Stimulated activated CD4-positive, alpha-beta T cell treated with anti-CD3 and anti-CD28 coated beads, Interleukin-15, amount 100 ng/mL, for 1 hour (primary cell): ENCODE data around the gene ABHD6.
"Not testable (repeated sequence)": the region's sequence is repeated elsewhere in the genome, so short reads cannot be mapped to it uniquely, and the experiment has no call there.

ENCODE experiments used
- DNase-seq, 2 donors: peaks; one replicate each; pipeline ENCODE4 v3.0.0-alpha.2; 2020; ENCODE audit warnings: low read depth in 1 of 2, low spot score in 1 of 2

Gene ABHD6

DNA sequence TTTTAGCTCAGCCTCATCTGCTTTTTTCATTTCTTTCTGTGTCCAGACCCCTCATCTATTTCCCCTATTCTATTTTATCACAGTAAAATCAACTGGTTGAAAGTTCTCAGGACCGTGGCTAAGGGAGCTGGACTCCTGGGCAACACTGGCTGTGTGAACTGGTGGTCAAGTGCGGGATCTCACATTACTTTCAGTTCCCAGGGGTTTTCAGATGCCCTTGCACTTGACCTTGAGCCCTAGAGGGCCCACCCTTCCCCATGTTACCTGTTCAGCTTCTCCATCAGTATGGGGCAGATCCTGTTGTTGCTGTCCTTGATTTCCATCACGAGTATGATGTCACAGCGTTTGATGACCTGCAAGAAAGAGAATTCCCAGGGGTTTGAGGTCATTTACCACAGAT is 29.6 kb upstream of the ABHD6 start:
- DNase-seq: no peak

DNA sequence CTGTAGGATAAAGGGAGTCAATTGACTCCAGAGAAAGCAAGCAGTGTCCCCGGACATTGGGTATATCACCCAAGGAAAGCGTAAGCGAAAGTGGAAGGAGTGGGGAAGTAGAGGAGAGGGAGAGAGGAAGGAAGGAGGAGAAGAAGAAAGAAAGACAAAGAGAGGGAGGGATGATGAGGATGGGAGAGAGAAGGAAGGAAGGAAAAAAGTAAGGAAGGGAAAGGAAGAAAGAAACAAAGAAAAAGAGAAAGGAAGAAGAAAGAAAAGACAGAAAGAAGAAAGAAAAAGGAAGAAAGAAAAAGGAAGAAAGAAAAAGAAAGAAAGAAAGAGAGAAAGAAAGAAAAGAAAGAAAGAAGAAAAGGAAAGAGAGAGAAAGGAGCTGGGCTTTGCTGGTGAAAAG is 27.7 kb upstream of the ABHD6 start:
- DNase-seq: no peak

- no peak for DNase-seq
Observed at GRCh38 chr3:58210761-58211460, 26.7 kb upstream of the ABHD6 start, which contains the start of gene DNASE1L3. Gene DNASE1L3 (minus strand): TSS chr3:58210972. CDS start chr3:58210906, 66 bp downstream.

DNA sequence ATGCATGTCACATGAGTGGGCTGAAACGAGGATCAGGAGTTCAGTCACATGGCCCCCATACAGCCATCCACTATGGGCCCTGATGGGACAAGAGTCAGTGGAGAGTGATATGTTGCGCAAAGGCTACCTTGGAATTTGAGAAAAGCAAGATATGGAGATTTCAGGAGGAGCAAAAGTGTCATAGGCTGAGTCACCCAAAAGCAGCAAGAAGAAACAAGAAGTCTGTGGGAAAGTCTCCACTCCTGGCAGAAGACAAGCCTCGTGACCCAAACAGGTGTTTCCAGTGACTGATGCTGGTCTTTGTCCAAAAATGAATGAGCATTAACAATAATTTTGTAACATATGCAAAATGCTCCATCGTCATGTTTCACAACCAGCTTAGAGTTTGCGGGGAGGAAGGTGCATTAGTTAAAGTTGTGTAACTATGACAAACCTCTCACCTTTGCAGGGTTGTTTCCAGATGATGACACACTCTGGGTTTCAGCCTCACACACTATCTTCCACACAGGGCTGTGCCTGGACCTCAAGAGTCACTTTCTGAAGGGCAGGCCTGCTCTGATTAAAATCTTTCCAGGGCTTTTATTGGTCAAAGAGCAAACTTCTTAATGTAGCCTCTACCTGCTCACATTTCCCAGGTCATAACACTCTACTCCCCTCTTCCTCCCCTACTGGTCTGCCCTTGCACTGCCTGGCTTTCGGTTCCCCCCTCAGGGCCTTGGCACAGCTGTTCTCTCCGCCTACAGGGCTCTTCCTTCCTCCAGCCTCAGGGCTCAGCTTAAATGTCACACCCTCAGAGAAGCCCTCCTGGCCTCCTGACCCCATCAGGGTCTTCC is 22.9 kb upstream of the ABHD6 start:
- DNase-seq: no peak

- no peak for DNase-seq
Observed at GRCh38 chr3:58215317-58216025, 22.1 kb upstream of the ABHD6 start.

DNA sequence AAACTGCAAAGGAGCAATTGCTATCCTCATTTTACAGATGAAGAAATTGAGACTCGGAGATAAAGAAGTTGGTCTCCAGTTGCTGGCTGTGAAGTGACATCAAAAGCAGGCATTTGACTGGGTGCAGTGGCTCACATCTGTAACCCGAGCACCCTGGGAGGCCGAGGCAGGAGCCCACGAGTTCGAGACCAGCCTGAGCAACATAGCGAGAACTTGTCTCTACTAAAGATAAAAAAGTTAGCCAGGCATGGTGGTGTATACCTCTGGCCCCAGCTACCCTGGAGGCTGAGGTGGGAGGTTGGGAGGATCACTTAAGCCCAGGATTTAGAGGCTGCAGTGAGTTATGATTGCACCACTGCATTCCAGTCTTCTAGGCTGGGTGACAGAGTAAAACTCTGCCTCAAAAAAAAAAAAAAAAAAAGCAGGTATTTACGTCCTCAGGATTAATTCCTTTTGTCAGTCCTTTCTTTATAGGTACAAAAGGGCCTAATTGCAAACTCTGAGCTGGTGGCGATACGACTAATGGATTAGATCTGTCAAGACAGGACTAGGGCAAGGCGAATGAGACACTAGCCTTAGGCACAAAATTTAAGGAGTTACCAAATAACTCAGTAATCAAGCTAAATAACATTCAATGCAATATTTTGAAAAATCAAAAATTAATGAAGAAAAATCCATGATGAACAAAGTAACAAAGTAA is 20.9 kb upstream of the ABHD6 start:
- DNase-seq: no peak

- peak; percentile 10 to 28 for DNase-seq
Observed at GRCh38 chr3:58217209-58217811, 20.3 kb upstream of the ABHD6 start.

- DNase-seq: no peak
Observed at GRCh38 chr3:58218904-58219303, 18.7 kb upstream of the ABHD6 start.

- DNase-seq: no peak
Observed at GRCh38 chr3:58222161-58222724, 15.3 kb upstream of the ABHD6 start.

DNA sequence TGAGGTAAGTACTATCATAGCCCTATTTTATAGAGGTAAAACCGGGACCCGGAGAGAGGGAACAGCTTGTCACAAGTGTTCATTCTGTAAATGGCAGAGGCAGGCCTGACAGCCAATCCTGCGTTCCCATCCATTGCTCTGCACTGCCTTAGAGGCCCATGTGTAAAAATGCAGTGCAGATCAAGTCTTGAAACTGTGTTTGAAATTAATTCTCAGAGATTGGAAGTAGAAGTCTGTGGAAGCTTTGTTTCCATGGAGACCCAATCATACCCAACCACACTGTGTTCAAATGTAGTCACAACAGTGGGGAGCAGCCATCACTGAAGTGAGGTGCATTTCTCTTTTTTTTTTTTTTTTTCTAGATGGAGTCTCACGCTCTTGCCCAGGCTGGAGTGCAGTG is 13.7 kb upstream of the ABHD6 start:
- DNase-seq: no peak

GRCh38 chr3:58227933-58228332 is 9.7 kb upstream of the ABHD6 start:
- not testable (repeated sequence) for DNase-seq

DNA sequence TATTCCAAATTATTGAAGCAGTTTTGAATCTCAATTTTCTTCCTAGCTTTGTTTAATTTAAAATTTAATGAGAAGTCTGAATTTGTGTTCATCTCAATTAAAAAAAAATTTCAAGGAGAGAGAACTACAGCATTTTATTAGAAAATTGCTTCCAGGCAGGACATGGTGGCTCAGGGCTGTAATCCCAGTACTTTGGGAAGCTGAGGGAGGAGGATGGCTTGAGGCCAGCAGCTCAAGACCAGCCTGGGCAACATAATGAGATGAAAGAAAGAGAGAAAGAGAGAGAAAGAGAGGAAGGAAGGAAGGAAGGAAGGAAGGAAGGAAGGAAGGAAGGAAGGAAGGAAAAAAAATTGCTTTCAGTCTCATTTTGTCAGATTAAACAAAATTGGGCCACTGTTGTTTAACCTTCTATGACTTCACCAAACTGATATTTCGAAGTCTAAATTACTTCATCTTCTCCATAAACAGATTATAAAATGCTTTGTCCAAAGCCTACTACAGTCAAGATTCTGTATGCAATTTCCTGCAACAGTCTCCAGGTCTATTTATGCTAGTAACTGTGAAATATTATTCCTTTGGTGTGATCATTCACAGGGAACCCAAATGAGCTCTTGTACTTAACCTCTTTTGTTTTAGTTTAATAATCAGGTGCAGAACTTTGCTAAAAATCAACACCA is 6.6 kb upstream of the ABHD6 start:
- DNase-seq: no peak

GRCh38 chr3:58231666-58232065 is 5.9 kb upstream of the ABHD6 start:
- no peak for DNase-seq

DNA sequence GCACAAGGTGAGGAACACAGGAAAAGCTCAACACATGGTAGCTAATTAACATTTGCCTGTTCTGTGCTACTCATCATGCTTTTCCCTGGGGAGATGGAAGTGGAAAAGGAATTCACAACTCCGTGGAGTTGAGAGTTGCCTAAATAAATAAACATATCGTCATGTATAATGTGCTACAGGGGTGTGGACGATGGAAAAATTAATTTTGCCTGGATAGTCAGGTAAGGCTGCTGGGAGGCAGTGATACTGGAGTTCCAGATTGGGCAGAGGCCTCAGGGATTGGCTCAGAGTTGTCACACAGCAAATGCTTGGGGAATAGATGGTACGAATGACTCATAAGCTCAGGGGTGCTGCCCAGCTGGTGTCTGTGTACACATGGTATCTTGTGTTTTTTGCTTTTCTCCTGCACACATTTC is 3.1 kb upstream of the ABHD6 start:
- DNase-seq: no peak

- DNase-seq: no peak
Observed at GRCh38 chr3:58235970-58236369, 1.6 kb upstream of the ABHD6 start.

DNA sequence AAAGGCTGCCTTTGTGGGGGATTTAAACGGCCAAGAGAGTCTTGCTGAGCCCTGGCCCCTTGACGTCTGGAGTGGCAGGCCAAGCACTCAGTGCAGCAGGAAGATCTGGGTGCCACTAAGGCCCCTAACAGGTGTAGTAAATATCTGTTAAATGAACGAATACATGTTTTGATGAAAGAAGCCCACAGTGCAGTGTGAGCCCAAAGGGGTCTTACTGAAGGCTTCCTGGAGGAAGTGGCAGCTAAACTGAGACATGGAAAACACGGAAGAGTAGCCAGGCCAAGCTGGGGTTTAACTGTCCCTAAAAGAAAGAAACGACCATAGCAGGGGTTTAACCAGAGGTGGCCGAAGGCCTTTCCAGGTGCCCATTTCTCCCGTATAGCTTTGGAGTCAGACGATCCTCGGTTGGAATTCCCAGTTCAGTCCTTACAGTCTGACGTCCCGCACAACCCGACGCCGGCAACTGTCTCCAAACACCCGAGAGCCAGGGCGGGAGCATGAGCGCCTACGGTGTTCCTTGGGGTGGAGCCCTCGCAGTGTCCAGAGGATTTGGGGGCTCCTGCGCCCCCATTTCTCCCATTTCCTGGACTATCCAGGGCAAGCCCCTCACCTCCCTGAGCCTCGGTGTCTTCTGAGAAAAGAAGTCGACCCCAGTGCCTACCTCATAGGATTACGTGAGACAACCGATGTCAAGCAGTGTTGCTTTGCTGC is 910 bp upstream of the ABHD6 start:
- no peak for DNase-seq

GRCh38 chr3:58237941-58238681 is 519 bp downstream of the ABHD6 start:
- DNase-seq: peak in 1 of 2 donors; percentile 8

DNA sequence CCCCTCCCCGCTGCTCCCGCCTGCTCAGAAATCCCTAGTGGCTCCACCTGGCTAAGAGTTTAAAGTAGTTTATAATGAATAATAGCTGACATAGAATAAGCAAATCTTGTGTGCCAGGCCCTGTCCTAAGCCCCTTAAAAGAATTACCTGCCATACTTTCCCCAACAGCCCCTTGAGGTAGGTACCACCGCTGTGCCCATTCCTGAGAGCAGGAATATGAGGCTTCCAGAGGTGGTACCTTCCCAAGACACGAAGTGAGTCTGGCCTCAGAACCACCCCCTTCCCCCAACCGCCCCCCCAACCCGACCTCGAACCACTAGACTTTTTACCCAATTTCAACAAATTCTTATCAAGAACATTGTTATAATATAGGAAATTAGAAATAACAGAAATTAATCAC is 1.2 kb downstream of the ABHD6 start:
- DNase-seq: no peak
